Measurements from ENCODE around the gene RALGPS1. TPM values are rescaled to one million over a fixed set of nuclear protein-coding genes. Genes with fewer than 3 reads are reported as not detected.

Gene RALGPS1
- total and polyA plus RNA-seq, 2 of the 13 experiments (the other 11 are each of a cell fraction or from before 2014, with no cell fraction given): 3.7 to 6.5 TPM

GRCh38 chr9:127237801-127238200, 323.2 kb downstream of the RALGPS1 start:
- no peak for ATAC-seq
- no peaks in the 10 kb centered on the region for H3K79me2 ChIP-seq (ENCODE audit: insufficient read depth, low read length)
- no peak for DNase-seq (ENCODE audit: low spot score)
- H3K9me3 ChIP-seq (ENCODE audit: low read length): no peaks in the 10 kb centered on the region
- POLR2A ChIA-PET: no interaction called here
- no peaks in the 10 kb centered on the region for H3K27me3 ChIP-seq (ENCODE audit: control insufficient read depth in 1 of 2, insufficient read depth in 2 of 2, low read length in 2 of 2)
- H3K4me3 ChIP-seq (replicated peaks in 1 of 3; ENCODE audit: insufficient read depth in 1 of 3, low read depth in 2 of 3, low read length in 3 of 3): no peak overlapping the region
- 100% methylated on average over 2 of the region's 4 CpGs for WGBS (ENCODE audit: low lambda C conversion rate)
- in situ Hi-C loops (cut with HindIII; ENCODE audit: extremely low pct_ligation_motif_present, low pct_unique_long_range_greater_than_20kb): no loop called here
- no peak overlapping the region for H2AFZ ChIP-seq (ENCODE audit: low read length)
- H3K27ac ChIP-seq (ENCODE audit: extremely low read length, insufficient read depth, low read length): no peak overlapping the region
- H4K20me1 ChIP-seq (ENCODE audit: insufficient read depth, low read length): no peaks in the 10 kb centered on the region
- intact Hi-C loops (cut with micrococcal nuclease; ENCODE audit: unreplicated experiment): no loop called here
- no peak for TF ChIP-seq ZMAT3 (CRISPR knock-in tag; conservative IDR thresholded peaks at IDR 0.05)
- H3K4me1 ChIP-seq (ENCODE audit: insufficient read depth, low read length): no peaks in the 10 kb centered on the region
- peaks cover 0 to 3% of the 10 kb centered on the region in 2 experiments; a peak in 1 of 5 replicates for H3K36me3 ChIP-seq (replicated peaks in 1 of 2; ENCODE audit: control insufficient read depth in 1 of 2, insufficient read depth in 2 of 2, low read length in 2 of 2)
- FAIRE-seq: no peak
- BruUV-seq (replicated peaks): no TSS peak
- CTCF ChIA-PET (ENCODE audit: low intra/inter-chr PET ratio, low total read pairs): no interaction called here
- no peak overlapping the region for H3K4me2 ChIP-seq (ENCODE audit: low read depth, low read length)
- no peak overlapping the region for H3K9ac ChIP-seq (ENCODE audit: insufficient read depth, low read depth, low read length)

GRCh38 chr9:127241354-127241753, 326.8 kb downstream of the RALGPS1 start:
- Histone ChIP-seq H3K4me1 (ENCODE audit: insufficient read depth, low read length) (0 out of 2 replicates have a peak, but pooled peaks cover 4% of the 10 kb centered on the region), H3K9ac (ENCODE audit: insufficient read depth, low read depth, low read length) (no peak overlapping the region), H2AFZ (ENCODE audit: low read length) (no peak overlapping the region), H3K79me2 (ENCODE audit: insufficient read depth, low read length) (no peaks in the 10 kb centered on the region), H3K27ac (ENCODE audit: extremely low read length, insufficient read depth, low read length) (no peak overlapping the region), H3K9me3 (ENCODE audit: low read length) (no peaks in the 10 kb centered on the region), H3K27me3 (ENCODE audit: control insufficient read depth in 1 of 2, insufficient read depth in 2 of 2, low read length in 2 of 2) (no peaks in the 10 kb centered on the region), H3K36me3 (replicated peaks in 1 of 2; ENCODE audit: control insufficient read depth in 1 of 2, insufficient read depth in 2 of 2, low read length in 2 of 2) (peaks cover 1 to 8% of the 10 kb centered on the region in 2 experiments; a peak in 2 of 5 replicates), H4K20me1 (ENCODE audit: insufficient read depth, low read length) (no peaks in the 10 kb centered on the region), H3K4me3 (replicated peaks in 1 of 3; ENCODE audit: insufficient read depth in 1 of 3, low read depth in 2 of 3, low read length in 3 of 3) (no peak overlapping the region), H3K4me2 (ENCODE audit: low read depth, low read length) (no peak overlapping the region)
- in situ Hi-C loops (cut with HindIII; ENCODE audit: extremely low pct_ligation_motif_present, low pct_unique_long_range_greater_than_20kb) (no loop called here), intact Hi-C loops (cut with micrococcal nuclease; ENCODE audit: unreplicated experiment) (no loop called here)
- TF ChIP-seq ZBTB21 (CRISPR knock-in tag; IDR thresholded peaks at IDR 0.05) (no peak), RORA (CRISPR knock-in tag; IDR thresholded peaks at IDR 0.05) (no peak), ATF5 (CRISPR knock-in tag; IDR thresholded peaks at IDR 0.05; ENCODE audit: low read depth) (no peak), ZNF337 (CRISPR knock-in tag; IDR thresholded peaks at IDR 0.05; ENCODE audit: borderline replicate concordance, low read depth) (no peak), ARNTL (CRISPR knock-in tag; IDR thresholded peaks at IDR 0.05) (no peak), HDAC6 (IDR thresholded peaks at IDR 0.05; ENCODE audit: low read depth, low read length) (no peak), DNMT3B (CRISPR knock-in tag; conservative IDR thresholded peaks at IDR 0.05) (no peak), ELF1 (CRISPR knock-in tag; IDR thresholded peaks at IDR 0.05) (no peak), HNRNPK (IDR thresholded peaks at IDR 0.05; ENCODE audit: low read depth, low read length, poor library complexity, severe bottlenecking) (no peak), PRPF4 (IDR thresholded peaks at IDR 0.05; ENCODE audit: low read depth, low read length, poor library complexity, severe bottlenecking) (no peak)
- TF ChIP-seq, protein P1, sequence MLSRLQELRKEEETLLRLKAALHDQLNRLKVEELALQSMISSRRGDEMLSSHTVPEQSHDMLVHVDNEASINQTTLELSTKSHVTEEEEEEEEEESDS (CRISPR knock-in tag; IDR thresholded peaks at IDR 0.05; ENCODE audit: borderline replicate concordance): no peak
- ChIA-PET POLR2A (no interaction called here), CTCF (ENCODE audit: low intra/inter-chr PET ratio, low total read pairs) (no interaction called here)
- DNase-seq (ENCODE audit: low spot score) (no peak), ATAC-seq (no peak), FAIRE-seq (no peak)
- BruUV-seq (replicated peaks): no TSS peak
- WGBS (ENCODE audit: low lambda C conversion rate): 100% methylated on average over 2 of the region's 2 CpGs

Data from HepG2 (cell line).